IPS DF 6.9 (cell line): ENCODE data around the gene DLX3.

Experiments used
- DNase-seq: peaks from one replicate; pipeline ENCODE4 v3.0.0-alpha.2; 2013; ENCODE audit warnings: low read depth, low spot score
- H3K27ac ChIP-seq: one replicate; pipeline ENCODE4 v1.5.1; 2013; ENCODE audit warnings: low read length, control low read depth
- H3K27me3 ChIP-seq: 2 replicates; pipeline ENCODE4 v1.6.1; 2013; ENCODE audit warnings: mild to moderate bottlenecking, low read length; ENCODE audit not compliant: control insufficient read depth, insufficient read depth
- H3K36me3 ChIP-seq: 2 replicates; pipeline ENCODE4 v1.6.1; 2013; ENCODE audit warnings: low read length; ENCODE audit not compliant: control insufficient read depth, insufficient read depth
- H3K4me1 ChIP-seq: 2 replicates; pipeline ENCODE4 v1.6.1; 2013; ENCODE audit warnings: low read length; ENCODE audit not compliant: control insufficient read depth, insufficient read depth
- H3K4me3 ChIP-seq: 2 replicates; pipeline ENCODE4 v1.5.1; 2013; ENCODE audit warnings: mild to moderate bottlenecking, low read length
- H3K9me3 ChIP-seq: 2 replicates; pipeline ENCODE4 v1.6.1; 2013; ENCODE audit warnings: low read length, inconsistent platforms; ENCODE audit not compliant: control insufficient read depth, insufficient read depth
- WGBS: extraction: QIAGEN DNeasy Blood & Tissue Kit; methylation state at CpG from one replicate; pipeline ENCODE4 v1.1.7; 2013; ENCODE audit warnings: mixed read lengths, missing lambda C conversion rate; ENCODE audit not compliant: insufficient read length, insufficient coverage; 5-methylcytosine and 5-hydroxymethylcytosine counted together

Gene DLX3

GRCh38 chr17:49957350-49957749 is 37.7 kb downstream of the DLX3 start:
- WGBS, result no CpG with 5 or more reads among the region's 3 CpGs
- DNase-seq, result no peak
- H3K27me3 ChIP-seq, result peaks cover 4% of the 10 kb centered on the region; the same call in 1 of the 2 replicates
- H3K4me1 ChIP-seq, result no peaks in the 10 kb centered on the region
- no peak overlapping the region for H3K27ac ChIP-seq
- no peaks in the 10 kb centered on the region for H3K9me3 ChIP-seq
- no peaks in the 10 kb centered on the region for H3K36me3 ChIP-seq
- no peak overlapping the region for H3K4me3 ChIP-seq

GRCh38 chr17:49956780-49957179 is 38.2 kb downstream of the DLX3 start:
- H3K36me3 ChIP-seq, result no peaks in the 10 kb centered on the region
- H3K9me3 ChIP-seq, result no peaks in the 10 kb centered on the region
- no peaks in the 10 kb centered on the region for H3K4me1 ChIP-seq
- DNase-seq, result no peak
- no peak overlapping the region for H3K4me3 ChIP-seq
- no CpG with 5 or more reads among the region's 4 CpGs for WGBS
- H3K27ac ChIP-seq, result no peak overlapping the region
- H3K27me3 ChIP-seq, result peaks cover 2% of the 10 kb centered on the region; the same call in 1 of the 2 replicates

- no peaks in the 10 kb centered on the region for H3K27me3 ChIP-seq
- no peak overlapping the region for H3K4me3 ChIP-seq
- WGBS, result no CpG with 5 or more reads among the region's 1 CpG
- no peak for DNase-seq
- no peaks in the 10 kb centered on the region for H3K9me3 ChIP-seq
- H3K27ac ChIP-seq, result no peak overlapping the region
- H3K36me3 ChIP-seq, result no peaks in the 10 kb centered on the region
- no peaks in the 10 kb centered on the region for H3K4me1 ChIP-seq
Observed at GRCh38 chr17:49955157-49955556, 39.9 kb downstream of the DLX3 start.

GRCh38 chr17:49952912-49953497 is 42.0 kb downstream of the DLX3 start:
- Histone ChIP-seq H3K9me3 (no peaks in the 10 kb centered on the region), H3K4me3 (no peak overlapping the region), H3K36me3 (no peaks in the 10 kb centered on the region), H3K27me3 (no peaks in the 10 kb centered on the region; the same call in 1 of the 2 replicates), H3K4me1 (no peaks in the 10 kb centered on the region), H3K27ac (no peak overlapping the region)
- DNase-seq, result no peak
- no CpG with 5 or more reads among the region's 8 CpGs for WGBS

- Histone ChIP-seq H3K36me3 (no peaks in the 10 kb centered on the region), H3K27ac (no peak overlapping the region), H3K4me1 (no peaks in the 10 kb centered on the region), H3K9me3 (no peaks in the 10 kb centered on the region), H3K27me3 (no peaks in the 10 kb centered on the region; the same call in 1 of the 2 replicates), H3K4me3 (no peak overlapping the region)
- WGBS, result no CpG with 5 or more reads among the region's 7 CpGs
- DNase-seq, result no peak
Observed at GRCh38 chr17:49952209-49952911, 42.7 kb downstream of the DLX3 start.

- no peak overlapping the region for H3K27ac ChIP-seq
- no peak for DNase-seq
- no peaks in the 10 kb centered on the region; the same call in 1 of the 2 replicates for H3K27me3 ChIP-seq
- H3K4me3 ChIP-seq, result no peak overlapping the region
- no peaks in the 10 kb centered on the region for H3K9me3 ChIP-seq
- no peaks in the 10 kb centered on the region for H3K4me1 ChIP-seq
- WGBS, result no CpG with 5 or more reads among the region's 14 CpGs
- no peaks in the 10 kb centered on the region for H3K36me3 ChIP-seq
Observed at GRCh38 chr17:49951362-49952082, 43.5 kb downstream of the DLX3 start.

GRCh38 chr17:49949634-49950033 is 45.4 kb downstream of the DLX3 start:
- Histone ChIP-seq H3K4me3 (no peak overlapping the region), H3K4me1 (peaks cover 1% of the 10 kb centered on the region; the same call in 1 of the 2 replicates), H3K27ac (no peak overlapping the region), H3K9me3 (no peaks in the 10 kb centered on the region), H3K27me3 (no peaks in the 10 kb centered on the region; the same call in 1 of the 2 replicates), H3K36me3 (no peaks in the 10 kb centered on the region)
- no peak for DNase-seq
- WGBS, result no CpG with 5 or more reads among the region's 2 CpGs

- no peaks in the 10 kb centered on the region; the same call in 1 of the 2 replicates for H3K27me3 ChIP-seq
Observed at GRCh38 chr17:49946964-49947584, 48.0 kb downstream of the DLX3 start.

GRCh38 chr17:49946208-49946607 is 48.8 kb downstream of the DLX3 start:
- DNase-seq, result no peak
- no peaks in the 10 kb centered on the region for H3K36me3 ChIP-seq
- peaks cover 1% of the 10 kb centered on the region for H3K4me1 ChIP-seq
- no peaks in the 10 kb centered on the region; the same call in 1 of the 2 replicates for H3K27me3 ChIP-seq
- no peak overlapping the region for H3K4me3 ChIP-seq
- no peaks in the 10 kb centered on the region for H3K9me3 ChIP-seq
- no peak overlapping the region for H3K27ac ChIP-seq
- WGBS, result no CpG with 5 or more reads among the region's 8 CpGs

More at GRCh38 chr17:49946964-49947584, 48.0 kb downstream of the DLX3 start:
- no peak for DNase-seq
- WGBS, result no CpG with 5 or more reads among the region's 11 CpGs
- Histone ChIP-seq H3K4me1 (peaks cover 1% of the 10 kb centered on the region), H3K27ac (no peak overlapping the region), H3K9me3 (no peaks in the 10 kb centered on the region), H3K4me3 (no peak overlapping the region), H3K36me3 (no peaks in the 10 kb centered on the region)

- WGBS, result no CpG with 5 or more reads among the region's 26 CpGs
- Histone ChIP-seq H3K9me3 (no peaks in the 10 kb centered on the region), H3K27me3 (no peaks in the 10 kb centered on the region)
Observed at GRCh38 chr17:49944273-49944870, 50.7 kb downstream of the DLX3 start.

More at GRCh38 chr17:49944273-49944870, 50.7 kb downstream of the DLX3 start:
- Histone ChIP-seq H3K4me3 (no peak overlapping the region), H3K4me1 (peaks cover 1% of the 10 kb centered on the region), H3K27ac (no peak overlapping the region), H3K36me3 (no peaks in the 10 kb centered on the region)
- DNase-seq, result no peak
